MV-4-11 (cell line): ENCODE results near the gene MAP3K12.
"Not testable (repeated sequence)": the region's sequence is repeated elsewhere in the genome, so short reads cannot be mapped to it uniquely, and the experiment has no call there.

Source experiments
- DNase-seq: peaks from one replicate; lab custom pipeline; 2025; lab: John Stamatoyannopoulos, UW

The MAP3K12 gene

DNA sequence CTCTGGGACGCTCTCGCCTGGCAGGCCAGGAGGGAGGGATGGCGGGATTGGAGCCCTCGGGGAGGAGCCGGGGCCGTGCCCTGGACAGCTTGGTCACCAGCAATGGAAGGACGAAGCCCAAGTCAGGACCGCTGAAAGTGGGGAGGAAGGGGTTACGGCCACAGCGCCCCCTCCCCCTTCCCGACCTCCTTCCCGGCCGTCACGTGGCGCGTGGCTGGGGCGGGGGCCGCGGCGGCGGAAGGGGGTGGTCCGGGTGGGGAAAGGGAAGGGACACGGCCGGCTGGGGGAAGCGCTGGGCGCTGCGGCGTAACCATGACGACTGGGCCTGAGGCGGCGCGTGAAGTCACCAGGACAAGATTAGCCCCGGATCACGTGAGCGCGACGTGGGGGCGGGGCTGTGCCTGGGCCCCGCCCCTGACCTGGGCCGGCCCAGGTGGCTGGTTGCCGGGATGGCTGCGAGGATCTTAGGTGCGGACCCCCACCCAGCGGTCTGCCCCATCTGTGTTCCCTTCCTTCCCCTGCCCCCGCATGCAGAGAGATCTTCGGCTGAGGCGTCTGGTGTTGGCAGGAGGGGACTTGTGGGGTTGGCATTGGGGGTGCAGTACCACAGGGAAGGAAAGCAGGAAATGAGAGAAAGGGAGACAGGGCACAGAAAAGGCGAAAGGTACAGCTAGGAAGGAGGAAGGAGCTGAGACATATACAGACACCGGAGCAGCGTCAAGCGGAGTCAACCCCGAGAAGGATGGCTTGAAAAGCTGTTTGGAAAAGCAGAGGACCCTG lies 6.2 kb downstream of the MAP3K12 start:
- DNase-seq = peak; percentile 75

DNA sequence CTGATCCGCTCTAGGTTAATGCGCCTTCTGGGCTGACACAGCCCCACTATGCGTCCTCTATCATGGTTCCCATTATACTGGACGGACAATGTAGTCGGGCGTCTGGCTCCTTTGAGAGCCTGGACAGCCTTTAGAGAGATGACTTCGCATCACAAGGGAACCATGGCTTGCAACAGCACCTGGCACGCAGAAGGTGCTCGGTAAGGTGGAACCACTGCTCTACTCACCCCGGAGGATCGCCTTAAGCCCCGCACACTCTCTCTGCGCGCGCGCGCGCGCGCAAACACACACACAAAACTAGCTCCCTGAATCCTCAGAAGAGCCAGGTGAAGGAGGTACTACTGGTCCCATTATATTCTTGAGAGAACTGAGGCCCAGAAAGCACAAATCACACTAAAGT lies 7.1 kb downstream of the MAP3K12 start:
- no peak for DNase-seq

DNA sequence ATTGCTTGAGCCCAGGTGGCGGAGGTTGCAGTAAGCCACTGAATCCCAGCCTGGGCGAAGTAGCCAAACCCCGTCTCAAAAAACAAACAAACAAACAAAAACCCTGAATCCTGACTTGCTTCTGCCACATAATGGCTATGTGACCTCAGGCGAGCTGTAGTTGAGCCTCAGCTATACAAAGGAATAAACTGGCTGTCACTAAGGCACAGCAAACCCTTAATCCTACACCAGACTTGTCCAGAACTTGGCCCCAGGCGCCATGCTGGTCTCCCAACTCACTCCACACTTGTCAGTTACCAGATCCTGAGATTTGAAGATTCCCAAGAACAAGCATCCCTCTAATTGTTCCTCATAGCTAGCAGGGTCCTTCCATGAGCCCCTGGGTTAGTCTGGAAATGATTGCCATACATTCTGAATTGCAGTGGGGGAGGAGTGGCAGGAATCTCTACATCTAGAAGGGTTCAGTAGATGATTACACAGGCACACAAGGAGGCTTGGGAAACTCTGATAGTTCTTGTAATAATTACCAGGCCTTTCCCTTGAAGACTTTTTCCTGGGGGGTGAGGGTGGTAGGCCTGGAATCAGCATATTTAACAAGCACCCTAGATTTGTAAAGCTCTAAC lies 9.9 kb downstream of the MAP3K12 start:
- DNase-seq = no peak

DNA sequence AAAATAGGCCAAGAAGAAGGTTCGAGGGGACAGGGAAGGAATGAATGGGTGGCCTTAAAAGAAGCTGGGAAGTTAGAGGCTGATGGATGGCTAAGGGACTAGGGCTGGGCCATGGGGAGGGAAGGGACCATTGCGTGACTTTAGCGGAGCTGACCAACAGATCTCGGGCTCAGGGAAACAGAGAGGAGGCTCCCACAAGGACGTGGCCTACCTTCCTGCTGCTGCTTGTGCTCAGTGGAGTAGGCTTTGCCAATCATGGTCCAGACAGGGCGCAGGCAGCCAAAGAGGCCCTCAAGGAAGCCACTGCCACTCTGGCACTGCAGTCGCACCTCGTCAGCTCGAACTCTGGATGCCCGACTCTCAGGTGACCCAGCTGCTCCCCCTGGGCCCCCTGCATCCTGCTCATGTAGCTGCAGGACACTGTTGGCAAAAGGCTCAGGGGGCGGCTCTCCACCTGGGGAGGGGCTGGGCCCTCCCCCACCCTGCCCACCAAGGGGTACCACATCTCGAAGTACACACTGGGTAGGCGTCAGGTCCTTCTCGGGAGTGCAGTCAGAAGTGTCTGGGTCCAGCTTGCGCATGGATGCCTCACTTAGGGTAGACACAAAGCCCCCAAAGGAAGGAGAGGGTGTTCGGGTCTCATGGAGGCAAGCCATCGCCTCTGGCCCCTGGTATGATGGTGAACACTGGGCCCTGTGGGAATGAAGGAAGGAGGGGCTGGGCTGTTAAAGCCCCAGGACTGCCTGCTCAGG lies 12.3 kb downstream of the MAP3K12 start:
- no peak for DNase-seq

GRCh38 chr12:53485955-53486735 lies 13.1 kb downstream of the MAP3K12 start:
- DNase-seq = no peak

GRCh38 chr12:53484686-53485575 lies 14.3 kb downstream of the MAP3K12 start:
- no peak for DNase-seq

DNA sequence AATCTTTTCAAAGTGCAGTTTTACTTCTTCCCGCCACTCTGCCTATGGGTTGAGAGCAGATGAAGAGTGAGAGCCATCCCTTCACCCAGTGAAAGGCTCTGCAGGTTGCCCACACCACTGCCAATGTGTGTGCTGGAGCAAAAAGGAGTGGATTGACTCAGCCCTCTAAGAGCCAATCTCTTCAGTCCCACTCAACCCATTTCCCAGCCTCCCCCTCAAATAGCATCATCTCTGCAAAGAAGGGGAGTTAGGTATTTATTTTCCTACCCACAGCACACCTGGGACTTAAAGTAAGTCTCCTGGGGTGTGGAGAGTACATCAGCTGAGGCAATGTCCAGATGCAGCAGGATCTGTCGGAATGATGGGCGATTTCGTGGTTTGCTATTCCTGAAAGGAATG lies 15.3 kb downstream of the MAP3K12 start:
- DNase-seq = no peak

GRCh38 chr12:53483225-53483978 lies 15.9 kb downstream of the MAP3K12 start:
- DNase-seq = no peak

GRCh38 chr12:53482626-53483168 lies 16.6 kb downstream of the MAP3K12 start:
- DNase-seq = no peak

DNA sequence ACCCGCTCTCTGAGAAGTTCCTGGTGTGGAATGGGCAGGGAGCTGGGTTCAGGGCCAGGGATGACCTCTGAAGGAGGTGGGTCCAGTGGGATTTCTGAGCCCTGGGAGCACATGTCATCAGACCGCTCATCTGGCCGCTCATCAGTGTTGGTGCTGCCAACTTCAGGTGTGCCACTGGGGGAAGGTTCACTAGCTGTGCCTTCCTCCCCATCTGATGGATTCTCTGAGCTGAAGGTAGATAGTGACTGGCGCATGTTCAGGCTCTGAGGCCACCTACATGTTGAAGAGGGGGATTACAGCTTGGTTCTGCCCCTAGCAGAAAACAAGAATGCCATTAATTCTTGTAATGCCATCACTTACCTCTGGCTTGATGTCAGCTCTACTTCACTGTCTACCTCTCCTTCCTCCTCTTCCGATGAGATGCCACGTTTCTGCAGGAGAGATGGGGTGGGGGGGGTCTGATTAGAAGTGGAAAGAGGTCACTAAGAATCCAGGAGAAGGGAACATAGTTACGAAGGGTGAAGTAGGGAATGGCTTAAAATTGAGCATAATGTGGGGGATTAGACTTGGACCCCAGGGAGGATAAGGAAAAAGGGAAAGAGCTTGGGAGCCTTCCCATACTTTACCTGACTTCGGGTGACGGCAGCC lies 17.2 kb downstream of the MAP3K12 start:
- DNase-seq = peak; percentile 9

- DNase-seq = not testable (repeated sequence)
These were observed 17.8 kb downstream of the MAP3K12 start for GRCh38 chr12:53481458-53481857.

GRCh38 chr12:53480491-53481442 lies 18.5 kb downstream of the MAP3K12 start:
- DNase-seq = no peak

DNA sequence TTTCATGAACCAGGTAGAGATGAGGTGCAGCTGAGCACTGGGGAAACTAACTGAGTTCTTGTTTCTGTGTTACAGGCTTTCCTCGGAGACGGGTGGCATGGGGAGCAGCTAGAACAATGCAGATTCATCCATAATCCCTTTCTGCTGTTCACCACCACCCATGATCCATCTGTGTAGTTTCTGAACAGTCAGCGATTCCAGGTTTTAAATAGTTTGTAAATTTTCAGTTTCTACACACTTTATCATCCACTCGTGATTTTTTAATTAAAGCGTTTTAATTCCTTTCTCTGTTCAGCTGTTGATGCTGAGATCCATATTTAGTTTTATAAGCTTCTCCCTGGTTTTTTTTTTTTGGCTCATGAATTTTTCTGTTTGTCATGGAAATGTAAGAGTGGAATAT lies 19.9 kb downstream of the MAP3K12 start:
- DNase-seq = no peak

- no peak for DNase-seq
These were observed 20.4 kb downstream of the MAP3K12 start for GRCh38 chr12:53478865-53479264.

- no peak for DNase-seq
These were observed 22.5 kb downstream of the MAP3K12 start for GRCh38 chr12:53476769-53477209.

- peak; percentile 32 for DNase-seq
These were observed 24.4 kb downstream of the MAP3K12 start for GRCh38 chr12:53474819-53475218.

GRCh38 chr12:53474077-53474476 lies 25.2 kb downstream of the MAP3K12 start:
- DNase-seq = no peak

DNA sequence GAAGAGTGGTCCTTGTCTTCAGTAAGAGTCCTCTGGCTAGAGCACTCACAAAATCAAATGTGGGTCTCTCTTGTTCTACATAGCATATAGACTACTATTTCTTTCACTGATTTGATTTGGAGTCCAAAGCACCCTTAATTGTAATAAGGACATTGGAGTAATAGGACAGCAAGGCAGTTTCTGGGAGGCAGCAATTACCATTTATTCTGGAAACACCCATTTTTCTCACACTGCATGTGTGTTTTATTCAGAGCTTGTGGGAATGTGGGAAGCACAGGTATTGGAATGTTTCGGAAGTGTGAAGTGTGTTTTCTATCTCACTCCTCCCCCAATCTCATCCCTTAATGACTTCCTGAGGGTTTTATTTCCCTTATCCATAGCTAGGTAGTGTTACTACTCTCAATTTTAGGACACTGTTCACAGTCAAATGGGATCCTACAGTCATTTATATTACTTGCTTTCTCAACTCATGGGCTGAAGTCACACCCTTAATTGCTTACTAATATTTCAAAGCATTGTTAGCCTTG lies 27.1 kb downstream of the MAP3K12 start:
- DNase-seq = no peak
